Aorta (tissue), 5 donors: Measurements from ENCODE around the gene FREY1. TPM values are rescaled to one million over a fixed set of nuclear protein-coding genes. Genes with fewer than 3 reads are reported as not detected.

Experiments
- ATAC-seq: fragments of 200-7000 bp; cut with Tn5 transposase; one replicate; pipeline ENCODE4 v1.9.1; 2022; ENCODE audit warnings: moderate library complexity; ENCODE audit not compliant: low FRiP score
- DNase-seq, 2 donors: peaks; one replicate each; pipeline ENCODE4 v3.0.0-alpha.2; 2020
- H3K27ac ChIP-seq, 2 donors: one replicate each; pipeline ENCODE4 v1.5.1; 2013; ENCODE audit warnings: low read length in 2 of 2, mild to moderate bottlenecking in 2 of 2, moderate library complexity in 2 of 2, control low read depth in 1 of 2, inconsistent platforms in 1 of 2, low read depth in 1 of 2
- H3K27me3 ChIP-seq, 2 donors: one replicate each; pipeline ENCODE4 v1.6.1; 2013; ENCODE audit warnings: control low read depth in 1 of 2, low read length in 1 of 2, mild to moderate bottlenecking in 1 of 2, moderate library complexity in 1 of 2; ENCODE audit not compliant: insufficient read depth in 2 of 2, control insufficient read depth in 1 of 2
- H3K36me3 ChIP-seq, 2 donors: one replicate each; pipeline ENCODE4 v1.6.1; 2013; ENCODE audit warnings: control low read depth in 1 of 2, low read length in 1 of 2, mild to moderate bottlenecking in 1 of 2; ENCODE audit not compliant: insufficient read depth in 2 of 2, control insufficient read depth in 1 of 2
- H3K4me1 ChIP-seq, 2 donors: one replicate each; pipeline ENCODE4 v1.6.1; 2013; ENCODE audit warnings: low read length in 2 of 2, control low read depth in 1 of 2, mild to moderate bottlenecking in 1 of 2, moderate library complexity in 1 of 2; ENCODE audit not compliant: insufficient read depth in 2 of 2, control insufficient read depth in 1 of 2
- H3K4me3 ChIP-seq, 2 donors: one replicate each; pipeline ENCODE4 v1.5.1; 2013; ENCODE audit warnings: low read length in 2 of 2, control low read depth in 1 of 2, mild to moderate bottlenecking in 1 of 2
- H3K9me3 ChIP-seq: one replicate; pipeline ENCODE4 v1.6.1; 2013; ENCODE audit warnings: mild to moderate bottlenecking, low read length; ENCODE audit not compliant: control insufficient read depth
- WGBS, 2 donors: extraction: QIAGEN DNeasy Blood & Tissue Kit; methylation state at CpG; one replicate each; pipeline ENCODE4 v1.1.7; 2013; 5-methylcytosine and 5-hydroxymethylcytosine counted together
- intact Hi-C, 2 donors: fragments of 100-400 bp; cut with DNase I; formaldehyde crosslinking; loops; one replicate each; pipeline versions ENCODE4 v1.14.2 to v1.15.0; 2022
- polyA plus RNA-seq, 2 donors: library from polyadenylated mRNA; stranded (reverse); fragments of 200-250 nt; gene quantifications; one replicate each; pipeline ENCODE4 v1.2.3, GENCODE V29; 2013
- total RNA-seq, 2 donors: library from RNA; stranded (reverse); fragmentation: NEBNext Ultra II Directional; extraction: Animal tissue kit (Norgen Biotek cat#: 25700); gene quantifications; one replicate each; pipeline ENCODE4 v1.2.1, GENCODE V29; 2021
- donor health status: healthy with polysubstance abuse.
- donor health status: Bipolar disorder and iron deficiency.
- donor health status: DM: no; HTN: no; CAD: no.
- donor health status: DM: no; HTN: no; CAD: no.
- donor health status: DM: yes; HTN: yes; CAD: no.

Gene FREY1
- total and polyA plus RNA-seq, 4 donors = 0.65 to 0.87 TPM; not detected in 2

DNA sequence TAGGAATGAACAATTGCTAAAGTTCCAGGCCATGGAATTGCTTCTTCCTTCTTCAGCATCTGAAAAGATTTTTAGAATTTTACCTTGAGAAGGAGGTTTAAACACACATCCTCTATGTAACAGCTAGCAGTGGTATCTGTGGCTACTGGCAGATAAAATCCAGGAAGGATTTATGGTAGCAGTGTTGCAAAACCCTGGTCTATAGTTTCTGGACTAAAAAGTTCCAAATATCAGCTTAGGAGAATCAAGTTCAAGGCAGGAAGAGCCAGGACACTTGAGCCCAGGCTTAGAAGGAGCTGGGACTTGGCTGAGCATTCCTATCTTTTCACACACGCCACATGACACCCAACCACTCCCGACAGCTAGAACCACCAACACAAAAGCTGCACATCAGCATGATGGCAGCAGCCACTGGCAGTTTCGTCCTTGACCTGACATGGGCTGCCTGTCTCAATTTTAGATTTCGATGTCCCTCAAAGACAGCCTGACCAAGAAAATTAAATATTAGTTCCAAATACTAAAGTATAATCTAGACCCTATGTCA, 29.5 kb upstream of the FREY1 start:
- peaks cover 3 to 10% of the 10 kb centered on the region in 2 donors for H3K36me3 ChIP-seq
- H3K4me1 ChIP-seq = no peaks in the 10 kb centered on the region
- ATAC-seq (no peak), DNase-seq (no peak)
- H3K27me3 ChIP-seq = no peaks in the 10 kb centered on the region
- intact Hi-C loops = no loop called here
- WGBS, 2 donors = 91 to 93% methylated on average over 4 of the region's 4 CpGs
- H3K9me3 ChIP-seq = no peaks in the 10 kb centered on the region
- no peak overlapping the region for H3K4me3 ChIP-seq
- H3K27ac ChIP-seq = no peak overlapping the region

DNA sequence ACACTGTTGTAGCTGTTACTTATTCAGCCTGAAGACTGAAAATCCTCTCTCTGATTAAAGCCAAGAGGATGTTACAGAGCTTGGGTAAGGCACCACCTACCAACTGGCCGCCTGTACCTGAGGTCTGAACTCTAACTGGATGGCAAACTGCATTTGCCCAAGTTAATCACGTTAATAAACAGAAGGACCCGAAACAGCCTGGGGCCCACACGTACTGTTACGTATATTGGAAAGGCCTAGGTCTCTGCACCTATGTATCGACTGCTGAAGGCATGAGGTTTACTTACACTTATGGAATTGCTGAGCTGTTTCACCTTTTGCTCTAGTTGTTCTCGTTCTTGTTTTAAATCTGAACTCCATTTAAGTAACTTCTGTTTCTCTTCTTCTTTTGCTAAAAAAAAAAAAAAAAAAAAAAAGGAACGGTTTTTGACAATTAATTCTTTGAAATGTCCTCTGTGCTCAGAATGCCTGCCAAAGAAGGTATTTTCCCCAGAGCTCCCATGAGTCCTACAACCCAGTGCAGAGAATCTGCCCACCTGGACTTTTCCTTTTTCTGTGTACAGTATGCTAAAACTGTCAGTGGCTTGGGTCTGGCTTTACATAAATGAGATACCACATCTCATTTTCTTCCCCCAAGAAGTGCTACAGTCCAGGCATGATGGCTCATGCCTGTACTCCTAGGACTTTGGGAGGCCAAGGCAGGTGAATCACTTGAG, 28.4 kb upstream of the FREY1 start:
- H3K4me3 ChIP-seq = no peak overlapping the region
- no peak for DNase-seq
- H3K4me1 ChIP-seq = no peaks in the 10 kb centered on the region
- no peaks in the 10 kb centered on the region for H3K27me3 ChIP-seq
- H3K27ac ChIP-seq = no peak overlapping the region
- intact Hi-C loops = no loop called here
- H3K36me3 ChIP-seq = peaks cover 3 to 10% of the 10 kb centered on the region in 2 donors
- 90 to 91% methylated on average over 8 of the region's 8 CpGs for WGBS, 2 donors
- no peaks in the 10 kb centered on the region for H3K9me3 ChIP-seq
- ATAC-seq = no peak

DNA sequence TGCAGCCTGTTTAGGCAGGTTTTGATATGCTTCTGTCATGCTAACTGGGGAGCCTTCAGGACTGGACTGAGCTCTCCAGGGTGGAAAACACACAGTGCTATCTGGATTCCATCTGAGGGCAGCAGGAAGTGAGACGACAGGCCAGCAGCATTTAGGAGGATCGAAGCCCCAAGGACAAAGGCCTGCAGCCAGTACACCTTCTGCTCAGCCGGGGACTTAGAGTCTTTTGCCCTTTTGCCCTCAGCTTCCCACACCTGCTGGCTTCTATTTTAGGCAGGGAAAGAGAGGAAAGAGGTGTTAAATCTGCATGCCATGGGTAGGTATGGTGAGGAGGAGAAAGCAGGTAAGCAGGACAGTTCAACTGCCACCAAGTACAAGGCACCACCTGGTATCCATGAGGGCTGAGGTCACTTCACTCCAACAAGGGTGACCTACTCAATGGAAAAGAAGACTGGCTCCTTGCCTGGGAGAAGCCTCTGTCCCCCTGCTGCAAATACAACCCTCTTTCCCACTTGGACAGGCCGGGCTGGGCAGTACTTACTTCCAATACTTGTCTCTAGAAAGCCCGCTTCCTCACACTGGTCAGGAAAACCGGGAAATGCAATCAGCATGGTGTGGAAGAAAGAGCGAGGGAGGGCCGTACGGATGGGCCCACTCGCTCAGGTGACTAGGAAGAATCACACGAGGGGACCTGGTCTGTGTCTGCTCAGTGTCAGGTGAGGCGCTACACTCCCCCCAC, 27.7 kb upstream of the FREY1 start:
- no peaks in the 10 kb centered on the region for H3K27me3 ChIP-seq
- WGBS, 2 donors = 86 to 87% methylated on average over 12 of the region's 12 CpGs
- no peak overlapping the region for H3K4me3 ChIP-seq
- ATAC-seq (no peak), DNase-seq (no peak)
- no peaks in the 10 kb centered on the region for H3K4me1 ChIP-seq
- intact Hi-C loops = no loop called here
- no peaks in the 10 kb centered on the region for H3K9me3 ChIP-seq
- H3K36me3 ChIP-seq = peaks cover 3 to 10% of the 10 kb centered on the region in 2 donors
- H3K27ac ChIP-seq = no peak overlapping the region

DNA sequence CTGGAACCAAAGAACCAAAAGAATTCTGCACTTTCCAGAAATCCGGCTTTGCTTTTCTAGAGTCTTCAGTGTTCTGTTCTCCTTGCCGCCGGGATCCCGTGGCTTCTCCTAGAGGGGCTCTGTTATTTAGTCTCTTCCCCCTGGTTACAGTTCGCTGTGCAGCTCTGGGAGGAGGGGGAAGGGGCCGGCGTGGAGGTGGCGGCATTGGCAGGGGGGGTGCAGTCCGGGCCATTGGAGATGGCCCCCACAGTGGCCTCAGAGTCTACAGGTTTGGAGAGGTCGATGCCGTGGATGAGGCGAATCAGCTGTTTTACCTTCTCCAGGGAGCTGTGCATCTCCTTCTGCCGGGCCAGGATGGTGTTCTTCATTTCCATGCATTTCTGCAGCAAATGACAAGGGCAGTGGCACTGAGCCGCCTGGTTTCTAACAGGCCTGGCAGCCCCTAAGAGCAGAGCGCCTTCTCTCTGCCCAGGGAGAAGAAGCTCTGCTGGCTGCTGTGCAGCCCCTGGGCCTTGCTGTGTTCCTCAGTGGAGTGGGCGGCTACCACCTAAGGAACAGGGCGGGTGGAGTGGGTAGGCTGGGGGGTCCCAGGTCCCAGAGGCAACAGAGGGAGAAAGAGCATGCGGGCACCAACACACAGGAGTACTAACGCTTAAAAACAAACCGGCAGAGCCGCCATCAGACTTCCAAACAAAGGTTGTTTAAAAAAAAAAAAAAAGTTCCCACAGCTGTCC, 26.9 kb upstream of the FREY1 start:
- no peak overlapping the region for H3K4me3 ChIP-seq
- no peak for ATAC-seq
- H3K27ac ChIP-seq = no peak overlapping the region
- intact Hi-C loops = no loop called here
- H3K36me3 ChIP-seq = peaks cover 3 to 10% of the 10 kb centered on the region in 2 donors
- no peaks in the 10 kb centered on the region for H3K9me3 ChIP-seq
- no peaks in the 10 kb centered on the region for H3K4me1 ChIP-seq
- H3K27me3 ChIP-seq = no peaks in the 10 kb centered on the region
- 68 to 73% methylated on average over 21 of the region's 21 CpGs for WGBS, 2 donors
- peak in 1 of 2 donors; percentile 54 for DNase-seq

DNA sequence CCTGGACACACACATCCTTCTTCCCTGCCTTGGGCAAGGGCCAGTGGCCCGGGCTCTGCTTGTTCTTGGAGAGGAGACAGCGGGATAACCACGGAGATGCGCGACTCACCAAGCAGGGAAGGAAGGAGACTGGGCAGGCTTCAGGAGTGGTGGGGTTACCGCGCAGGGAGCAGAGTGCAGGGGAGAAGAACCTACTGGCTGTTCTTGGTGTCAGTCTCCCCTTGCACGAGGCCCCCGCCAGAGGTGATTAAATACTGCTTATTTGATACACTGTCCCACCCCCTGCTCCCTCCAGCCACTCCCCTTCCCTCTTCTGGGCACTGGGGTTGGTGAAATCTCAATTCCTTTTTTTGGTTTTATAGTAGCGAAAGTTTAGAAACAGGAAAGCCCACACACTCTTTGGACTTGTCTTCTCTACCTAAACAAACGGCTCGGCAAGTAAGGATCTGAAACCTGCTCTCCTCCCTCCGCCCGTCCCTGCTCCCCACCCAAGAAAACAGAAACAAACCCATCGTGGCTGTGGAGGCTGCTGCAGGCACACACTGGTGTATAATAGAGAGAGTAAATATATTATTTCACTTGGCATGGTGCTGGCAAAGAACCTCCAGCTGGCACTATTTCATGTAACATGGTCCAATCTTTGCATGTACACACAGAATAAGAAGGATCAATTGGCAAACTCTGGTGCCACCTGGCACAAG, 26.2 kb upstream of the FREY1 start:
- peak in 1 of 2 donors; percentile 67 for DNase-seq

DNA sequence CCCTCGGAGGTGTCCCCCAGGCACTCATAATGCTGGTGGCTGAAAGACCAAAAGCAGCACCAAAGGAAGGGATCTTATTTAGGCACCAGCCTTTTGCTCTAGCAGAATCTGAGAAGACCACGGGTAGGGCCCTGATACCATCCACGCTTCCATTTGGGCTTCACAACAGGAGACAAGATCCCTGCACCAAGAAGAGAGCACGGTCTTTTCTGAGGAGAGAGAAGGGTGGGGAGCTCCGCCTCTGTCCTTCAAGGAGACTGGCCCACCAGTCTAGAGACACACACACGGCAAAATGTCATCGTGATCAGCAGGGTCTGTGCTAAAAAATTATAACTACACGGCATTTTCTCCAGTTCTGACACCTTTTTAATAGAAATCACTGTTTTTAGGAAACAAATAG, 25.1 kb upstream of the FREY1 start:
- DNase-seq (peak in 1 of 2 donors; percentile 46), ATAC-seq (no peak)
- Histone ChIP-seq H3K36me3 (peaks cover 3 to 8% of the 10 kb centered on the region in 2 donors), H3K9me3 (no peaks in the 10 kb centered on the region), H3K4me3 (no peak overlapping the region), H3K4me1 (no peaks in the 10 kb centered on the region), H3K27me3 (no peaks in the 10 kb centered on the region), H3K27ac (no peak overlapping the region)
- intact Hi-C loops = no loop called here
- WGBS, 2 donors = 92 to 93% methylated on average over 8 of the region's 8 CpGs

More for the DNA sequence above, 26.2 kb upstream of the FREY1 start:
- Histone ChIP-seq H3K27me3 (no peaks in the 10 kb centered on the region), H3K4me3 (no peak overlapping the region), H3K36me3 (peaks cover 3 to 10% of the 10 kb centered on the region in 2 donors), H3K9me3 (no peaks in the 10 kb centered on the region), H3K4me1 (no peaks in the 10 kb centered on the region), H3K27ac (no peak overlapping the region)
- ATAC-seq = no peak
- 51 to 54% methylated on average over 15 of the region's 15 CpGs for WGBS, 2 donors
- intact Hi-C loops = no loop called here

DNA sequence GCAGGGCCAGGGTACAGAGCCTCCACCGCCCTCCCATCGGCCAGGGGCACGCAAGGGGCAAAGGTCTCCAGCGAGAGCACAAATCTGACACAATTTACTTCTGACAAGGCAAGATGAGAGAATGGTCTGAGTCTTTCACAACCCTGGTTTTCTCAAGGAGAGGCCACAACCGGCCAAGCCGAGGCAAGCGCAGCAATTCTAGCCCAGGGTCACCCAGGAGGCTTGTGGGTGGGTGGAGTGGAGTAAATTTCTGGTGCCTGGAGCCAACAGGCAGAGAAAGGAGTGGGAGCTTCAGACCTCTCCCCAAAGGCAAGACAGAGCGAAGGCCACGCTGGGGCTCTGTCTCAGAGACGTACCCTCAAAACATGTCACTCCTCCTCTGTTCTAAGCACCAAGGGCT, 24.7 kb upstream of the FREY1 start:
- Histone ChIP-seq H3K4me3 (no peak overlapping the region), H3K9me3 (no peaks in the 10 kb centered on the region), H3K27ac (no peak overlapping the region), H3K36me3 (peaks cover 3 to 8% of the 10 kb centered on the region in 2 donors), H3K4me1 (no peaks in the 10 kb centered on the region), H3K27me3 (no peaks in the 10 kb centered on the region)
- WGBS, 2 donors = 92 to 93% methylated on average over 10 of the region's 10 CpGs
- intact Hi-C loops = no loop called here
- DNase-seq (peak in 1 of 2 donors; percentile 50), ATAC-seq (no peak)

DNA sequence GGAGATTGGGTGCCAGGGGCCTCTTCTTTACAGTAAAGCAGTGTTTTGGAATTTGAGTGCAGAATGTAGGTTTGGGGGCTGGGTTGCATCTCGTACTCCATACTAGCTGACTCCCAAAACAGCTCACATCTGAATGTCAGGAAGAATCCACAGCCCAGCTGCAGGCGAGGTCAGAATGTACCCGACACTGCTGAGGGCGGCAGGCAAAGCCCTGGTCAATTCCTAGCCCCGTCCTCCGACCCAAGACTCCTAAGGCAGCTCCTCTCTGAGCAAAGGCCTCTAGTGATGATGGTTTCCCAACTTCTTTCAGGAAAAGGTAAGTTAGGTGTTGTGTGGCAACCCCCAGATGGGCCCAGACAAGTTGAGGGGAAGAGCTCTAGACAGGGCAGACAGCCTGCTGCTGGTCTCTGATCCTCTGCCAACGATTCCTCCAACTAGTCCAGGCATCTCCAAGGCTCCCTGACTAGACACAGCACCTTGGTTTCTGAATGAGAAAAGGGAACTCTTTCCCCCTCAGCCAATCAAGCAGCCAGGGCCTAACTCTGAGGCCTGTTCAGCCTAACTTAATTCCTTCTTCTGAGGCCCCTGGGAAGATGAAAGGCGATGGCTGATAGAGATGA, 24.0 kb upstream of the FREY1 start:
- H3K4me1 ChIP-seq = no peaks in the 10 kb centered on the region

More for the DNA sequence above, 24.0 kb upstream of the FREY1 start:
- Histone ChIP-seq H3K27me3 (no peaks in the 10 kb centered on the region), H3K4me3 (no peak overlapping the region), H3K9me3 (no peaks in the 10 kb centered on the region), H3K27ac (no peak overlapping the region), H3K36me3 (peaks cover 3 to 8% of the 10 kb centered on the region in 2 donors)
- ATAC-seq (no peak), DNase-seq (no peak)
- WGBS, 2 donors = 89 to 93% methylated on average over 8 of the region's 8 CpGs
- intact Hi-C loops = no loop called here
